Activated naive CD4-positive, alpha-beta T cell treated with anti-CD3 and anti-CD28 coated beads for 36 hours (primary cell): ENCODE data around the gene AFAP1. TPM values are rescaled to one million over a fixed set of nuclear protein-coding genes. Genes with fewer than 3 reads are reported as not detected.

ENCODE experiments used
- CTCF ChIA-PET: fragments of 350-600 bp; sonication (Branson Sonifier 250); formaldehyde crosslinking; loops from one replicate; lab custom pipeline; 2021; ENCODE audit warnings: antibody characterized with exemption; lab: Charles Lee
- DNase-seq: peaks from one replicate; pipeline ENCODE4 v3.0.0-alpha.2; 2020
- H3K27ac Mint-ChIP-seq: one replicate; pipeline ENCODE4 v1.8.0; 2021; ENCODE audit warnings: mild to moderate bottlenecking, mixed read lengths
- H3K27me3 Mint-ChIP-seq: one replicate; pipeline ENCODE4 v1.8.0; 2021; ENCODE audit warnings: low read depth, mixed read lengths
- H3K36me3 Mint-ChIP-seq: one replicate; pipeline ENCODE4 v1.8.0; 2021; ENCODE audit warnings: low read depth, mixed read lengths
- H3K4me1 Mint-ChIP-seq: one replicate; pipeline ENCODE4 v1.8.0; 2021; ENCODE audit warnings: low read depth, mixed read lengths
- H3K4me3 Mint-ChIP-seq: one replicate; pipeline ENCODE4 v1.8.0; 2021; ENCODE audit warnings: mild to moderate bottlenecking, moderate library complexity, mixed read lengths
- H3K9me3 Mint-ChIP-seq: one replicate; pipeline ENCODE4 v1.8.0; 2021; ENCODE audit warnings: mixed read lengths
- intact Hi-C: fragments of 100-400 bp; cut with micrococcal nuclease; formaldehyde crosslinking; loops from one replicate; pipeline ENCODE4 v1.15.1; 2023
- total RNA-seq, 2 experiments: library from RNA; stranded (reverse); gene quantifications; one replicate each; pipeline ENCODE4 v1.2.3, GENCODE V29; 2021

The AFAP1 gene, protein sequence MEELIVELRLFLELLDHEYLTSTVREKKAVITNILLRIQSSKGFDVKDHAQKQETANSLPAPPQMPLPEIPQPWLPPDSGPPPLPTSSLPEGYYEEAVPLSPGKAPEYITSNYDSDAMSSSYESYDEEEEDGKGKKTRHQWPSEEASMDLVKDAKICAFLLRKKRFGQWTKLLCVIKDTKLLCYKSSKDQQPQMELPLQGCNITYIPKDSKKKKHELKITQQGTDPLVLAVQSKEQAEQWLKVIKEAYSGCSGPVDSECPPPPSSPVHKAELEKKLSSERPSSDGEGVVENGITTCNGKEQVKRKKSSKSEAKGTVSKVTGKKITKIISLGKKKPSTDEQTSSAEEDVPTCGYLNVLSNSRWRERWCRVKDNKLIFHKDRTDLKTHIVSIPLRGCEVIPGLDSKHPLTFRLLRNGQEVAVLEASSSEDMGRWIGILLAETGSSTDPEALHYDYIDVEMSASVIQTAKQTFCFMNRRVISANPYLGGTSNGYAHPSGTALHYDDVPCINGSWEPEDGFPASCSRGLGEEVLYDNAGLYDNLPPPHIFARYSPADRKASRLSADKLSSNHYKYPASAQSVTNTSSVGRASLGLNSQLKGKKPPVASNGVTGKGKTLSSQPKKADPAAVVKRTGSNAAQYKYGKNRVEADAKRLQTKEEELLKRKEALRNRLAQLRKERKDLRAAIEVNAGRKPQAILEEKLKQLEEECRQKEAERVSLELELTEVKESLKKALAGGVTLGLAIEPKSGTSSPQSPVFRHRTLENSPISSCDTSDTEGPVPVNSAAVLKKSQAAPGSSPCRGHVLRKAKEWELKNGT
- total RNA-seq: 10 to 100 TPM; 26.7 to 28.8 TPM

DNA sequence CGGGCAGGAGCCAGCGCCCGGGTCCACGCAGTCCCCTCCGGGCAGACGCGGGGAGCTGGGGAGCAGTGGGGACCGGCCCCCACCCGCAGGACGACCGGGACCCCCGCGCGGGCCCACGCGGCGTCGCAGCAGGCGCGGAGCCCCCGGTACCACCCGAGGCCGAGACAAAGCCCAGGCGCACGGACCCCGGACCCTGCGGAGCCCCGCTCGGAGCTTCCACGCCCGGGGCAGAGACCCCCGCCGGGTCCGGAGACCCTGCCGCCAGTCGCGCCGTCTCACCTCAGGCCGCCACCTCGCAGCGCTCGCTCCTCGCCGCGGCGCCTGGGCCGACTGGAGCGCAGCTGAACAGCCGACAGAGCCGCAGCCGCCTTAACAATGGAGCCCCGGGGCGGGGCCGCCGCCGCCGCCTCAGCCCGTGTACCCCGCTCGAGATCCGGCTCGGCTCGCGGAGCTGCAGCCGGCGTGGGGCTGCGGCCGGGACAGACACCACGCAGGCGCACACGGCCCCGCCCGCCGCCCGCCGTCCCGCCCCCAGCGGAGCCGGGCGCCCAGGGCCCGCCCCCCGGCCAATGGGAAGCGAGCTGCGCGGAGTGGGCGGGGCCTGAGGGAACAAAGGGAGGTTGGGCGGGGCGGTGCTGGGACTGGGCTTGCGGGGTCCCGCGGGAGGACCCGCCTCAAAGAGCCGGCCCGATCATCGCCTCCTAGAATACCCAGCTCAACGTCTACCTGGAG is at the start of gene AFAP1:
AFAP1 (minus strand) TSS at position 485 of the 732 bp plus-strand sequence. CDS start 67,783 bp downstream, outside the sequence.
- no peaks in the 10 kb centered on the region for H3K27me3 Mint-ChIP-seq
- no peaks in the 10 kb centered on the region for H3K36me3 Mint-ChIP-seq
- H3K27ac Mint-ChIP-seq: no peak within 1 kb of the TSS
- peak within 1 kb of the TSS; percentile 69 for H3K4me3 Mint-ChIP-seq
- peaks cover 33% of the 10 kb centered on the region for H3K4me1 Mint-ChIP-seq
- no peaks in the 10 kb centered on the region for H3K9me3 Mint-ChIP-seq
- CTCF ChIA-PET: interaction anchor here (0.6 to 4.1 kb wide), 8 partner anchors 10 to 136 kb away, joined by 3 to 22 read pairs (median 3); no protein-coding TSS in a partner anchor
- intact Hi-C loops: loop anchor here (1.0 to 2.0 kb wide), 3 partner anchors 30 to 63 kb away; no protein-coding TSS in a partner anchor
- DNase-seq: peak; percentile 86

DNA sequence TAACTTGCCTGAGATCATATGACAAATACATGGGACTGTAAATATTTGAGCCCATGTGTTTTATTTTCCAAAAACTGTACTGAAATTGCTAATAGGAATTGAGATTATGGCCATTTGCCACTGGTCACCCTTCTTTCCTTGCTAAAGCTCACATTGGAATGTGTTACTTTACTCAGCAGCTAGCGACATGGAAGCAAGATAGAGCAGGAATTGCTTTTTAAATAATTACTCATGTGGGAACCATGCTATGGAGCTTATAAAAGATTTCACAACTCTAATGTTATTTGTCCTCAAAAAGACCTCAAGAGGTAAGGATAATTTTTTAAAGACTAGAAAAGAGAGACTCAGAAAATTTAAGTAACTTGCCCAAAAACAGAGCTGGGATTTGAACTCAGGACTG is 48.8 kb upstream of the AFAP1 start:
- Mint-ChIP-seq H3K27ac (no peak overlapping the region), H3K9me3 (no peaks in the 10 kb centered on the region), H3K4me3 (no peak overlapping the region), H3K4me1 (peaks cover 7% of the 10 kb centered on the region), H3K36me3 (no peaks in the 10 kb centered on the region), H3K27me3 (peaks cover 5% of the 10 kb centered on the region)
- CTCF ChIA-PET: interaction anchor here (0.6 to 9.5 kb wide), 20 partner anchors 10 to 230 kb away, joined by 3 to 180 read pairs (median 4); partner anchors contain the start of gene AFAP1
- DNase-seq: no peak
- intact Hi-C loops: no loop called here

DNA sequence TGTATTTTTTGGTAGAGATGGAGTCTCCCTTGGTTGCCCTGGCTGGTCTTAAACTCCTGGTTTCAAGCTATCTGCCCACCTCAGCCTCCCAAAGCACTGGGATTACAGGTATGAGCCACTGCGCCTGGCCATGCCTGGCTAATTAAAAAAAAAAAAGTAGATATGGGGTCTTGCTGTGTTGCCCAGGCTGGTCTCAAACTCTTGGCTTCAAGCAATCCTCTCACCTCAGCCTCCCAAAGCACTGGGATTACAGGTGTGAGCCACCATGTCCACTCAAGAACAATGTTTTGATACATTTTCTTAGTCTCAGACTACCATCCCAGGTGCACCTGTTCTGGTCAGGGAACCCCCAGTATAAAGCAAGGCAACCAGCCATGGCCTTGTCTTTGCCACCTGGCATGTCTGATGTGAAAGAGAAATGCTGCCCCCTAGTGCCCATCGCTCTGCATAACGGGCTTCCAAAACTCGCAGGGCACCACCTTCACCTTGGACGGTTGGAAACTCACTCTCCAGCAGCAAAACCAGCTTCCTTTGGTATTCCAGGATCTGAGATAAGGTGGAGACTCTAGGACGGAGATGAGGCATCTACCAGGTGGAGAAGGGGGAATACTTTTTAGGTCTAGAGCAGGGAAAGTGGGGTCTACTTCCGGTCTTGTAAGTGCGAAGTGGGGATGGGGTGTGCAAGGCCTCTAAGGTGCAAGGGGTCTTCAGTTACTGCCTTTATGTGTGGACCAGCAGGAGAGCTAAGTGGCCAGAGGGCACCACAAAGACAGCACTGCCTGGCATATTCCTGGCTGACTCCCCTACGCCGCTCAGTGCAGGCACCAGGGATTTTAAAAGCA is 47.7 kb upstream of the AFAP1 start:
- intact Hi-C loops: loop anchor here (1.0 to 2.0 kb wide), 8 partner anchors 23 to 795 kb away; partner anchors contain the start of genes AFAP1 and SORCS2
- CTCF ChIA-PET: interaction anchor here (0.6 to 9.5 kb wide), 29 partner anchors 8 to 229 kb away, joined by 3 to 180 read pairs (median 4); partner anchors contain the start of gene AFAP1
- H3K9me3 Mint-ChIP-seq: no peaks in the 10 kb centered on the region
- H3K4me3 Mint-ChIP-seq: no peak overlapping the region
- H3K36me3 Mint-ChIP-seq: no peaks in the 10 kb centered on the region
- peaks cover 5% of the 10 kb centered on the region for H3K27me3 Mint-ChIP-seq
- no peak overlapping the region for H3K27ac Mint-ChIP-seq
- DNase-seq: peak; percentile 90
- peaks cover 7% of the 10 kb centered on the region for H3K4me1 Mint-ChIP-seq

DNA sequence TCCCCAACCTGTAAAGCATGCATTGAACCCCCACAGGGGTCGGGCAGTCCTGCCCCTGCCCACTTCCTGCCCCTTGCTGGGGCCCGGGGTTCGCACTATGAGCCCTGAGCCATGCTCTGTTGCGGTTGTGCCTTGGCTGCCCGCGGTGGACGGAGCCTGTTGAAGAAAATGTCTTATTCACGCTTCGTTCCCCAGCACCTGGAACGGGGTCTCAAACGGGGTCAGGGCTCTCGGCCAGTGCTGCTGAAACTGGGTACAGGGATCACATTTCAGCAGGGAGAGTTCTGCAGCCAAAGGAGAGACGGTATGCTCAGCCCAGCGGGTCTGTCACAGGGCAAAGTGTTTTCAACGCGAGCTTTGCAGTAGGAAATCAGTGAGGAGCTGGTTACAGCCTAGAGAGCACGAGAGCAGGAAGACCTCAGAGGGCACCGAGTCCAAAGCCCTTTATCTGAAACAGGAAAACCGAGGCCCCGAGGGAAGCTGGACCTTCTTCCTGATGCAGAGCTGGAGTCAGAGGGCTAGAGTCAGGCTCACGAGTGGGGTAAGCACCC is 46.3 kb upstream of the AFAP1 start:
- Mint-ChIP-seq H3K27ac (no peak overlapping the region), H3K36me3 (no peaks in the 10 kb centered on the region), H3K27me3 (peaks cover 5% of the 10 kb centered on the region), H3K4me1 (peaks cover 7% of the 10 kb centered on the region), H3K4me3 (peak overlapping the region; percentile 17), H3K9me3 (no peaks in the 10 kb centered on the region)
- DNase-seq: no peak
- CTCF ChIA-PET: interaction anchor here (1.0 to 9.5 kb wide), 10 partner anchors 10 to 225 kb away, joined by 3 to 180 read pairs (median 6); partner anchors contain the start of gene AFAP1
- intact Hi-C loops: loop anchor here (2.0 kb wide), 3 partner anchors 47 to 793 kb away; partner anchors contain the start of genes AFAP1 and SORCS2

DNA sequence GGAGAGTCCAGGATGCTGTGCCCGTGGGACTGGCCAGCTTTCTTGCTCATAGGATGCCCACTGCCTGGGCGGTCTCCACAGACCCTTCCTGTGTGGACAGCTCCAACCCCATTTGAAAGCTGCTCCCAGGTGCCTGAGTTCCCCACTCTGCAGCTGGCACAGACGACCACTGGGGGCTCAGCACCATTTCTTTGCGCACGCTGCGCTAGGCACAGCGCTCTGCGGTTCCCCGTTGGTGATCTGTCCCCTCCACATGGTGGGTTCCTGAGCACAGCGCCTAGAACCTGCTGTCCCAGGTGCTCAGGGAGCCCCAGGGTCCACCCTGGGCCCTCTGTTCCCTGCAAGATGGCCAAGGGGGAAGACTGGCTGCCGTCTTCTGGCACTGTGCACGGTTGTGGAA is 45.4 kb upstream of the AFAP1 start:
- Mint-ChIP-seq H3K4me3 (no peak overlapping the region), H3K27ac (no peak overlapping the region), H3K4me1 (peaks cover 7% of the 10 kb centered on the region), H3K27me3 (peaks cover 5% of the 10 kb centered on the region), H3K9me3 (no peaks in the 10 kb centered on the region), H3K36me3 (no peaks in the 10 kb centered on the region)
- no peak for DNase-seq
- CTCF ChIA-PET: interaction anchor here (1.1 to 9.5 kb wide), 2 partner anchors 58 to 181 kb away, joined by 3 to 180 read pairs; no protein-coding TSS in a partner anchor
- intact Hi-C loops: no loop called here

DNA sequence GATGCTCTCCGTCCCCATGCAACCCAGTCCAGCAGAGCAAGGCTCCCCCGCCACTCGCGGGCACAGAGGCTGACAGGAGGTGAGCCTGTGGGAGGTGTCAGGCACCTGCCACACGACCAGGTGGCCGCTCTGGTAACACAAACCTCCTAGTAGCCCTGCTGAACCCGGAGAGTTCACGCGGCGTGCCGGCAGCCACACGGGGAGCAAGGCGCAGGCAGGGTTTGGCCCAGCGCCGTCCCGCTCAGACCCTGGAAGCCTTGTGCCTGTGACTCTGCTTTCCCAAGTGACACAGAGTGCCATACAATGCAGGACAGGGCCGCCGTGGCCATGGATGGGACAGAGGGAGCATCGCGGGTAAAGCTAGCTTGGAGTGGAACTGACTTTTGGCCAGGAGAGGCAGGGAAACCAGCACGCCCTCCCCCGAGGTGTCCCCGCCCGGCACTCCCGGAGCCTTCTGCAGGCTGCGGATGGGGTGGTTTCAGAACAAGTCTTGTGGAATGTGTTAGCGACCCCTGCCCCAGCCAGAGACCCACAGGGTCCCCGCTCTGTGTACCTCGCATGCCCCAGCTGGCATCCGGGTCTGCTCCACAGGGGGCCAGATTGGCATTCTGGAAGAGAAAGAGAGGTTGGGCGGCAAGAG is 44.7 kb upstream of the AFAP1 start:
- Mint-ChIP-seq H3K27me3 (peaks cover 5% of the 10 kb centered on the region), H3K4me1 (peaks cover 7% of the 10 kb centered on the region), H3K4me3 (no peak overlapping the region), H3K36me3 (no peaks in the 10 kb centered on the region), H3K27ac (no peak overlapping the region), H3K9me3 (no peaks in the 10 kb centered on the region)
- DNase-seq: no peak
- intact Hi-C loops: no loop called here
- CTCF ChIA-PET: interaction anchor here (1.1 to 9.5 kb wide), 2 partner anchors 57 to 181 kb away, joined by 3 to 180 read pairs; no protein-coding TSS in a partner anchor

DNA sequence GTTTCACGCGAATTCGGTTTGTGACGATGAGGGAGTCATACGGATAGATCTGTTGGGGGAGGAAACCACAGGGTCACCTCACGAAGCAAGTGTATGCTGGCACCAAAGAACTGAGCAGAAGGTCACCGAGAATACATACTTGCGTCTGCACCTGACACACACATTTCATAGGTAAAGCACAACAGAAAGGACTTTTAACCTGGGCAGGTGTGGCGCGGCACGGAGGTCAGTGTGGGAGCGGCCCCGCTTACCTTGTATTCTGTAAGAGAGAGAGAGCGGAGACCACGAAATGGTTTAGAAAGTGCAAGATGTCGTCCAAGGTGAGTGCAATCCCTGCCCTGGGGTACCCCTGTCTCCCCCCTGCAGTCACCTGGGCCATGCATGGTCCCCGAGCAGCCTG is 43.6 kb upstream of the AFAP1 start:
- H3K27me3 Mint-ChIP-seq: peaks cover 5% of the 10 kb centered on the region
- CTCF ChIA-PET: interaction anchor here (1.3 to 9.5 kb wide), 2 partner anchors 44 to 179 kb away, joined by 3 to 180 read pairs; partner anchors contain the start of gene AFAP1
- H3K36me3 Mint-ChIP-seq: no peaks in the 10 kb centered on the region
- no peaks in the 10 kb centered on the region for H3K9me3 Mint-ChIP-seq
- H3K4me3 Mint-ChIP-seq: no peak overlapping the region
- no peak overlapping the region for H3K27ac Mint-ChIP-seq
- intact Hi-C loops: no loop called here
- DNase-seq: no peak
- H3K4me1 Mint-ChIP-seq: peaks cover 7% of the 10 kb centered on the region

DNA sequence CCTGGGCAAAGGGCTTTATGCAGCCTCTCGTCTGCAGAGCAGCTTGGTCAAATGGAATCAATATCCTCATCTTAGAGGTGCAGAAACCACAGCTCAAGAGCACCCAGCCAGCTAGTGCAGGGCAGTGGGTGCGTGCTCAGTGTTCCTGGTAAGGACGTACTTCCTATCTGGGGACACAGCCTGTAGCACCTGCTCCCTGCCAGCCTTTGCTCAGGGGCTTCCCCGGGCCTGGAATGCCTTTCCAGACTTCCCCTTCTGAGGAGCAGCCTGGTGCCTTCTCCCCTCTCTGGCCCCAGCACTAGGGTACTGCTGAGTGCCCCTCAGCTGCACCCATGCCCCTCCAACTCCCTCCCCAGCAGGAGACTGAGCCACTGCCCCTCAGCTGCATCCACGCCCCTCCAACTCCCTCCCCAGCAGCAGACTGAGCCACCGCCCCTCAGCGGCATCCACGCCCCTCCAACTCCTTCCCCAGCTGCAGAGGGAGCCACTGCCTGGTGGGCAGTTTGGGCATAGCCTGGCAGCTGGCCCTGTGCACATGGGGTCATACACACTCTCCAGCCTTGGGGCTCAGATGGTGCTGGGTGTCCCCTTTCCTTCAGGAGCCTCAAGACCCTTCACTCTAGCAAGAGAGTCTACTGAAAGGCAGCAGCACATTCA is 42.2 kb upstream of the AFAP1 start:
- Mint-ChIP-seq H3K27ac (no peak overlapping the region), H3K4me3 (no peak overlapping the region), H3K36me3 (no peaks in the 10 kb centered on the region), H3K4me1 (peaks cover 7% of the 10 kb centered on the region), H3K9me3 (no peaks in the 10 kb centered on the region), H3K27me3 (peaks cover 5% of the 10 kb centered on the region)
- CTCF ChIA-PET: interaction anchor here (0.5 to 9.5 kb wide), 6 partner anchors 43 to 1201 kb away, joined by 3 to 180 read pairs (median 4); partner anchors contain the start of gene AFAP1
- no peak for DNase-seq
- intact Hi-C loops: no loop called here

DNA sequence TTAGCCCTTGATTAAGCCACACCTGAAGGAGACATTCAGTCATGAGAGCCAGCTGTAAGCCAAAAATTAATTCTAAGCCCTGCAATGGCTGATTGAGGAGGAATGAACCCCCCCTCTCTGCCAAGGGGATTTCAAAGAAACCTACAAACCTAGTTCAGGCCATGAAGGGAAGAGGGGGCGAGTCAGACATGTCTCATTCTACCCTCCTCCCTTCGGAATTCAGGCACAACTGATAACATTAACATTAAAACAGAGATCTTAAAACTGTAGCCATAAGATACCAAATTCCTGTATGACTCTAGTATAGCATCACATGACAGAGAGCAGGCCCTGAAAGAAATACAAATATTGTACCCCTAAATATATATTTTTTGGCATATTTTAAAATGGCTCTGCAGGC is 40.4 kb upstream of the AFAP1 start:
- H3K4me3 Mint-ChIP-seq: no peak overlapping the region
- no peaks in the 10 kb centered on the region for H3K4me1 Mint-ChIP-seq
- H3K27me3 Mint-ChIP-seq: no peaks in the 10 kb centered on the region
- H3K9me3 Mint-ChIP-seq: no peaks in the 10 kb centered on the region
- no peak for DNase-seq
- CTCF ChIA-PET: interaction anchor here (0.7 to 1.2 kb wide), 2 partner anchors 175 to 178 kb away, joined by 3 to 6 read pairs; no protein-coding TSS in a partner anchor
- no peak overlapping the region for H3K27ac Mint-ChIP-seq
- H3K36me3 Mint-ChIP-seq: no peaks in the 10 kb centered on the region
- intact Hi-C loops: no loop called here

DNA sequence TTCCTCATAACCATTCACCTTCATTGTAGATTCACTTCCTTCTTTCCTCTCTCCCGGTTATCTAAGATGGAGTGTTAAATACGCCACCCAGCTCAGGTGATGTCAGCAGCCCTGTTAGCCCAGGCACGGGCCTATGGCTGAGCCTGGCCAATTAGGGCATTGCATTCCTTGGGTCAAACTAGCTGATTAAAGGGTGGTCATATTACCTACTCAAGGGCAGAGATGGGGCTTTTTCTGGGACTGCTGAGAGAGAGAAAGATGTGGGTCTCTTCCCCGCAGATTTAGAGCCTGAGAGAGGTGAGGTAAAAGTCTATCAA is 39.9 kb upstream of the AFAP1 start:
- Mint-ChIP-seq H3K27ac (no peak overlapping the region), H3K4me1 (no peaks in the 10 kb centered on the region), H3K9me3 (no peaks in the 10 kb centered on the region), H3K27me3 (no peaks in the 10 kb centered on the region), H3K4me3 (no peak overlapping the region), H3K36me3 (no peaks in the 10 kb centered on the region)
- CTCF ChIA-PET: interaction anchor here (0.7 to 1.2 kb wide), 2 partner anchors 175 to 177 kb away, joined by 3 to 6 read pairs; no protein-coding TSS in a partner anchor
- DNase-seq: no peak
- intact Hi-C loops: no loop called here
